Kidney epithelial cell (primary cell): ENCODE results near the gene CDK2. TPM values are rescaled to one million over a fixed set of nuclear protein-coding genes. Genes with fewer than 3 reads are reported as not detected.
"Not testable (repeated sequence)": the region's sequence is repeated elsewhere in the genome, so short reads cannot be mapped to it uniquely, and the experiment has no call there.

Experiments used
- DNase-seq: peaks from one replicate; pipeline ENCODE4 v3.0.0-alpha.2; 2010; ENCODE audit warnings: low read depth
- H3K27me3 ChIP-seq: 2 replicates; pipeline ENCODE4 v1.6.0; 2011; ENCODE audit warnings: low read length; ENCODE audit not compliant: control insufficient read depth, insufficient read depth
- H3K36me3 ChIP-seq: 2 replicates; pipeline ENCODE4 v1.5.1; 2011; ENCODE audit warnings: low read length; ENCODE audit not compliant: control insufficient read depth, insufficient read depth
- H3K4me3 ChIP-seq: 2 replicates; pipeline ENCODE4 v1.5.1; 2011; ENCODE audit warnings: low read depth, mild to moderate bottlenecking, control low read depth, low read length
- total RNA-seq: library from RNA; depleted of rRNA; stranded (reverse); fragments of >200 nt; gene quantifications from 2 replicates; pipeline ENCODE4 v1.2.3, GENCODE V29; 2015
- TF ChIP-seq, protein P1 (sequence below): IDR thresholded peaks from 2 replicates; pipeline ENCODE4 v1.5.1; 2011; ENCODE audit warnings: mild to moderate bottlenecking, moderate library complexity, low read length, control low read depth, inconsistent platforms; ENCODE audit not compliant: insufficient read depth, poor library complexity, severe bottlenecking

CDK2 gene
- total RNA-seq, 1 donor from 2014 or later, result 21.4 TPM

DNA sequence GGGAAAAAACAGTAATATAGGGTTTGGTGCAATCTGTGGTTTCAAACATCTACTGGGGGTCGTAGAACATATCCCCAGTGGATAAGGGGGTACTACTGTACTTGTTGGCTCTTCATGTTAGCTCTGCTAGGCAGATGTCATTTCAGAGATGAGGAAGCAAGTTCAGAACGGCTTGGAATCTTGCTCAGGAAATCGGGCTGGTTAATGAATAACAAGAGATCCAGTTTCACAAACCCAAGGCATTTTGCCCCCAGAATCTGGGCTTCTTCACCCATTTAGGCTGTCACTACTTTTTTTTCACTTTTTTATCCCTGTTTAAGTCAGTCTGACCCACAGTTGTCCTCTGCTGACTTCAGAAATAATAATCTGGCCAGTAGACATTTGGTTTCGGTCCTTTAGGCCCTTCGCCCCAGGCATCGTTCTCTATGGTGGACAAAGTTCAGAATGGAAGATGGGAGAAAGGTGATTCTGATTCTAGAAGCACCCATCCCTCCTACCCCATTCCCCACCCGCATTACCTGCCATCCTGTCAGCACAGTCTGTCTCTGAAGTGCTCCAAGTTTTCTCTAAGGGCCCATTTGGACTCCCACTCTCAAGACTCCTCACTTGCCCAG is 35.0 kb downstream of the CDK2 start:
- no peak for DNase-seq
- TF ChIP-seq, protein P1, sequence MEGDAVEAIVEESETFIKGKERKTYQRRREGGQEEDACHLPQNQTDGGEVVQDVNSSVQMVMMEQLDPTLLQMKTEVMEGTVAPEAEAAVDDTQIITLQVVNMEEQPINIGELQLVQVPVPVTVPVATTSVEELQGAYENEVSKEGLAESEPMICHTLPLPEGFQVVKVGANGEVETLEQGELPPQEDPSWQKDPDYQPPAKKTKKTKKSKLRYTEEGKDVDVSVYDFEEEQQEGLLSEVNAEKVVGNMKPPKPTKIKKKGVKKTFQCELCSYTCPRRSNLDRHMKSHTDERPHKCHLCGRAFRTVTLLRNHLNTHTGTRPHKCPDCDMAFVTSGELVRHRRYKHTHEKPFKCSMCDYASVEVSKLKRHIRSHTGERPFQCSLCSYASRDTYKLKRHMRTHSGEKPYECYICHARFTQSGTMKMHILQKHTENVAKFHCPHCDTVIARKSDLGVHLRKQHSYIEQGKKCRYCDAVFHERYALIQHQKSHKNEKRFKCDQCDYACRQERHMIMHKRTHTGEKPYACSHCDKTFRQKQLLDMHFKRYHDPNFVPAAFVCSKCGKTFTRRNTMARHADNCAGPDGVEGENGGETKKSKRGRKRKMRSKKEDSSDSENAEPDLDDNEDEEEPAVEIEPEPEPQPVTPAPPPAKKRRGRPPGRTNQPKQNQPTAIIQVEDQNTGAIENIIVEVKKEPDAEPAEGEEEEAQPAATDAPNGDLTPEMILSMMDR, result no peak
- Histone ChIP-seq H3K36me3 (peaks cover 2% of the 10 kb centered on the region), H3K4me3 (no peak overlapping the region), H3K27me3 (no peaks in the 10 kb centered on the region)

DNA sequence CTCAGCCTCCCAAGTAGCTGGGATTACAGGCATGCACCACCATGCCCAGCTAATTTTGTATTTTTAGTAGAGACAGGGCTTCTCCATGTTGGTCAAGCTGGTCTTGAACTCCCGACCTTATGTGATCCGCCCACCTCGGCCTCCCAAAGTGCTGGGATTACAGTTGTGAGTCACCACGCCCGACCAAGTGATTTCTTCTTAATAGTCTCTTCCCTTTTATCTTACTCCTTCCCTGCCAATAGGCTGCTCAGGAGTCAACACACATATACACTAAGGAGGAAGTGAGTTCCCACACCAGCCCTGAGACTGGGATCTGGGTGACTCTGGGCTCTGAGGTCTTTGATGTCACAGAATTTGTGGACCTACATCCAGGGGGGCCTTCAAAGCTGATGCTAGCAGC is 36.7 kb downstream of the CDK2 start:
- not testable (repeated sequence) for DNase-seq, H3K36me3 ChIP-seq, H3K4me3 ChIP-seq, H3K27me3 ChIP-seq

DNA sequence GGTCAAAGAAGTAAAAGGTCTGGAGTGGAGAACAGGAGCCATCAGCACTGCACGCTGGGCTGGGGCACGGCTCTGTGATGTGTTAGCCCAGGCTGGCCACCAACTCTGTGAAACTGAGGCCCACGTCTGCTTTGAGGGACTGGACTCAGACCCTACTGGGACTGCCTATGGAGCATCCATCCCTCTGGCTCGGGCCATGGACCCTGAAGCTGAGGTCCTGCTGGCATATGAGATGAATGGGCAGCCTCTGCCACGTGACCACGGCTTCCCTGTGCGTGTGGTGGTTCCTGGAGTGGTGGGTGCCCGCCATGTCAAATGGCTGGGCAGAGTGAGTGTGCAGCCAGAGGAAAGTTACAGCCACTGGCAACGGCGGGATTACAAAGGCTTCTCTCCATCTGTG is 37.6 kb downstream of the CDK2 start:
- Histone ChIP-seq H3K36me3 (peaks cover 2% of the 10 kb centered on the region), H3K27me3 (no peaks in the 10 kb centered on the region), H3K4me3 (no peak overlapping the region)
- DNase-seq, result no peak
- TF ChIP-seq, protein P1, result no peak

DNA sequence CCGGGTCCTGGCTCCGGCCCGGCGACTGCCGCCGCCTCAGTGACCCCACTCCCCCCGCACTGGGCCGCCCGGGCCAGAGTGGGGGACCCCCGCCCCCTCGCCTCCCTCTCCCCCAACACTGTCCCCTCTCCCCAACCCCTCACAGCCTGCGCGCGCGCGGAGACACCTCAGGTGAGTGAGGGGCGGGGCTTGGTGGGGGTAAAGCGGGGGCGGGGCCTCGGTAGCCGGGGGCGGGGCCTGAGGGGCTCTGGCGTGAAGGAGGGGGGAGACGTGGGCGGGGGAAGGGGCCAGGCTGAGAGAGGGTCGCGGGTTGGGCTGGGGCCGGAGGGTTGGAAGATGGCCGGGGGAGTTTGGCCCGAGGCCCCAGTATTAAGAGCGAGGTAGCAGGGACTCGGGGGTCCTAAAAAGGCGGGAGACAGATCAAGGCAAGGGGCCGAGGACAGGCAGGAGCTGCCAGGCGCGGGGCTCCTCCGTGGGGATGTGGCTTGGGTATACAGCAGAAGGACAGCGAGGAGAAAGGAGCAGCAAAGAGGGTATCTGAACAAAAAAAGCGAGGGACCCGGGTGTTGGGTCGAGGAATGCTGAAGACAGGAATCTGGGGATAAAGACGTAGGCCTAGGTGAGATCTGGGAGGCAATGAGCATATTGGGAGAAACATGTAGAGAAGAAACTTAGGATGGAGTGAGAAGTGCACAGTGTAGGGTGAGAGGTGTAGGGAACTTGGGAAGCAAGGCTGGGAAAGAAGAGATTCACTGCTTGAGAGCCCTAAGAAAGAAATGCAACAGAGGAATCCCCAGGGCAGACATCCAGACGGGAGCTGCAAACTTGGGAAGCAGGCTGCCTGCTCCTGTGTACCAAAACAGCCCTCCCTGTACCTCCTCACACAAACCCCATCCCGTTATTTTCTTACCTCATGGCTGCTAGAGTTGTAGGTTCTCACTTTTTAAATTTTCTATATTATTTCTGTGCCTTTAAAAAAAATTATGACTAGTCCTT is 41.2 kb downstream of the CDK2 start:
- H3K27me3 ChIP-seq, result no peaks in the 10 kb centered on the region
- peaks cover 2% of the 10 kb centered on the region for H3K36me3 ChIP-seq
- peak overlapping the region; percentile 78 for H3K4me3 ChIP-seq
- DNase-seq, result no peak
- TF ChIP-seq, protein P1, result no peak

DNA sequence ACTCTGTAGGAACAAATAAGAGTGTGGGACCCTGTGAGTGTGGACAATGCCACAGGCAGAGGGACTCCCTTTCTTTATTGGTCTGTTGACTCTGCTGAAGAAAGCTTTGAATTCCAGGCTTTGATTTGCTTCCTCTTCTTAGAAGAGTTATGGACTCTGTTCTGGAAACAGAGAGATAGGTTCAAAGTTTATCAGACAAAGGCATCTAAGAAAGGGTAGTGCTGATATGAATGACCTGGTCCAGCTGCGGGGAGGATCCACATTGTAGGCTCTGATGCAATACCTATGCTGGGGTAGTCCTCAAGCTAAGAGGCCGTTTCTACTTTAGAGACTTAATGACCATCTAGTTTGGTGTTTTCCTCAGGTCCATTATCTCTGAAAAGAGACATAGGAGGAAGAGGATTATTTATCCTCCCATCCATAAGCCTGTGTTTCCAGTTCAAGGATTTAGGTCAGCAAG is 43.5 kb downstream of the CDK2 start:
- no peak for DNase-seq
- Histone ChIP-seq H3K4me3 (no peak overlapping the region), H3K36me3 (no peaks in the 10 kb centered on the region), H3K27me3 (no peaks in the 10 kb centered on the region)
- TF ChIP-seq, protein P1, result no peak

DNA sequence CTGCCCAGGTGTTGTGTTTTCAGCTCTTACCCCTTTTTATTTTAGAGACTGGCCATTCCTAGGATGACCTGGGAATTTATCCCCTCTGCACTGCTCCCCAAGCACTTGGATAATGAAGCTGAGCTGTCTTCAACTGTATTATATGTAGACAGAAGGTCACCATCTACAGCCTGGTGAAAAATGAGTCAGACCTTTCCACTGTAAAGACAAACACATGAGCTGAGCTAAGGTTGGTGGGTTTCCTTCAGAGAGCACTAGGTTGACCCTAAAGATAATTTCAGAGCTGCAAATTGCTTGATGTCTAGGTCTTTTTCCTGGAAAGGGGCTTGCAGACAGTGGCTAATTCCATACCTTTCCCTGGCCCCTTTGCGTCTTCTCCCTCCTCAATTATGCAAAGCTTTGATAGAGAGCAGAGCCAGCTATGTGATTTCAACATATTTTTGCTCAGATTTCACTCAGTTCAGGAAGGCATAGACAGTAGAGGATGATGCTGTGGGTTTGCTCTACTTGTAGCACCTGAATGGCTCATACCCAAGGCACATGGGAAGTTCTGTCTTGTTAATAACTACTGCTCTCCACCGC is 45.0 kb downstream of the CDK2 start:
- no peak for DNase-seq
- H3K36me3 ChIP-seq, result no peaks in the 10 kb centered on the region
- H3K27me3 ChIP-seq, result no peaks in the 10 kb centered on the region
- H3K4me3 ChIP-seq, result no peak overlapping the region
- TF ChIP-seq, protein P1, result no peak
